ENCODE results near the gene STX19.
"Not testable (repeated sequence)": the region's sequence is repeated elsewhere in the genome, so short reads cannot be mapped to it uniquely, and the experiment has no call there.

STX19 gene, protein sequence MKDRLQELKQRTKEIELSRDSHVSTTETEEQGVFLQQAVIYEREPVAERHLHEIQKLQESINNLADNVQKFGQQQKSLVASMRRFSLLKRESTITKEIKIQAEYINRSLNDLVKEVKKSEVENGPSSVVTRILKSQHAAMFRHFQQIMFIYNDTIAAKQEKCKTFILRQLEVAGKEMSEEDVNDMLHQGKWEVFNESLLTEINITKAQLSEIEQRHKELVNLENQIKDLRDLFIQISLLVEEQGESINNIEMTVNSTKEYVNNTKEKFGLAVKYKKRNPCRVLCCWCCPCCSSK

DNA sequence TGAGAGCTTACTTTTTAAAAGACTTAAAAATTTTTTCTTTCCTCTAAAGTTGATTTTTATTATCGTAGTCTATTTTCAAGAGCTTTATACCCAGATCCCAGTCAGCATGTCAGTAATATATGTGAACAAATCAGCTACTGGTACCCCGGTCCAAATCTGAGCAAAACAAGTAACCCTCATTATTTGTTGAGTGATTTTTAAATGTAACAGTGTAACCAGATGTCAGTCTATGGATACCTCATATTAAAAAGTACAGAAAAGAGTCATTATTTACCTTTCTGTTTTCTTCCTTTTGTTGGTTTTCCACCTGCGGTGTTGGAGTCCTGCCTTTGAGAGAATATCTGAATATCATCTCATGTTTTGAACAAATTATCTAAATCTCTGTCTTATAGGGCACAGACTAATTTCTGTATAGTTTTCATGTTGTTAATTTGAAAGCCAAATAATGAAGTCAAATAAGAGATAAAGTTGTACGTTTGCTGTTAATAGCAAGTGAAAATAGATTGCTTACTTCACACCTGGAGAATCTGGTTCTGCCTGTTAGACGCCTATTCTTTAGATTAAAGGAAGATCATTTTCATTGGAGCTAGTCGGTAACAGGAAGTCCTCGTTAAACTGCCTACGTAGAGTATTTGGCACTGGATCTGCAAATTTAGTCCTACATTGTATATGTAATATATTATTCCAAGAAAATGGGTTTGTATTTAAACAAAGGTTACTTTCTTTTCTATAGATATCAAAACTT, at the start of gene STX19:
TSS of gene STX19 (minus strand) at position 505 of the 745 bp plus-strand sequence. CDS start 13,328 bp downstream, outside the sequence.
- in situ Hi-C loops (cut with HindIII; ENCODE audit: low sequenced_read_pairs), result no loop called here

DNA sequence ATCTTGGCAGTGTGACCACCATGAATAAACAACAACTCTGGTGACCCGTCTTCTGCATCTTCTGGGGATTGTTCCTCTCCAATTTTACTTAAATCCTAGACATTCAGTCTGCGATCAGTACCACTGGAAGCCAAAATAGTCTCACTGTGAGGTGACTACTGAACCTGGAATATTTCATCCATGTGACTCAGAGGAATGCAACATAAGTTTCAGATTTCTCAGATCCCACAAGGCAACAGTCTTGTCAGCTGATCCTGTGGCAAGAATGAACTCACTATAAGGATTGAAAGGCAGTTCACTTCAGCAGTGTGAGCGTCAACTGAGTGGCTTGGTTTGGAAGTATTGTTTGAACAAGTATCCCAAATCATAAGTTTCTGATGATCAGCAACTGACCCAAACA, 47.7 kb upstream of the STX19 start:
- in situ Hi-C loops (cut with HindIII; ENCODE audit: low sequenced_read_pairs), result no loop called here

DNA sequence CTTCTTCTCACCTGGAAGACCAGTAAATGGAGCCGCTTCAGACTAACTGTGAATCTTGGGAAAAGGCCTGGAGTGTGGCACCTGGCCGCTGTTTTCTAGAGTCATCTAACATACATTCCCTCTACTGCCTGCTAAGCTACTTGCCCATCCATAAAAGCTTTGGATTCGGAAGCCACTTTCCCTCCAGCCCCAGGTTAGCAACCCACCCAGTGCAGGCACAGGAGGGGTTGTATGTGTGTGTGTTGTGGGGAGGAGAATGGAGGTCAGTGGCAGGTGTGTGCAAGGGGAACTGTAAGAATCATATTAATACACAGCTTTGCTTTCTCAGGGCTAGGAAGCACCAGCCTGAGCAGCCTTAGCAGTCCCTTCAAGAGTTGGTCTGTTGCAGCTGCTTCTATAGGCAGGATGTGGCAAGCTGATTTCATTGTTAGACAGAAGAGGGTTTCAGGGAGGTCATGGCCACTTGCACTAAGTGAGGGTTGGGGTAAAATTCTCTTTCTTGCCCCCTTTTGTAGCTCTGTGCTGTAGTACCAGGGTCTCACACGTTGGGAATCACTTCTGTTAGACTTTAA, 43.4 kb upstream of the STX19 start:
- in situ Hi-C loops (cut with HindIII; ENCODE audit: low sequenced_read_pairs), result no loop called here

DNA sequence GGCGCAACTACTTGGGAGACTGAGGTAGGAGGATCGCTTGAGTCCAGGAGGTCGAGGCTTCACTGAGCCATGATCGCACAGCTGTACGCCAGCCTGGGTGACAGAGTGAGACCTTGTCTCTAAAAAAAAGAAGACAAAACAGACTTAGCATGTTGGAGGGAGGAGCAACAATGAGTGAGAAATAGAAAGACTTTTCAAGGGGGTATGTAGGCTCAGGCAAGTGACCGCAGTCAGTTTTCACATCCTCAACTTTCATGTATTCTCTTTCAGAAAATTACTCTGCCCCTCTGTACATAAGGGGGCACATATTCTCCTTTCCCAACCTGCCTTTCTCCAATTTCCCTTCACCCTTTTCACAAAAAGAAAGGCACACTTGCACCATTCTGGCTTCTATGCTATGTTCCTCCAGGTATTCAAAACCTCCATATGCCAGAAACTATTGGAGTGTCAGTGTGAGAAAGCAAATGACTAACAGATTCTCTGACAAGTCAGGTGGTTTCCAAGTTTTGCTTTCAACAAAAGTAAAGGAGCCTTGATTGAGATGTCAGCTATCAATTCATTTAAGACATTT, 42.0 kb upstream of the STX19 start:
- in situ Hi-C loops (cut with HindIII; ENCODE audit: low sequenced_read_pairs), result no loop called here

DNA sequence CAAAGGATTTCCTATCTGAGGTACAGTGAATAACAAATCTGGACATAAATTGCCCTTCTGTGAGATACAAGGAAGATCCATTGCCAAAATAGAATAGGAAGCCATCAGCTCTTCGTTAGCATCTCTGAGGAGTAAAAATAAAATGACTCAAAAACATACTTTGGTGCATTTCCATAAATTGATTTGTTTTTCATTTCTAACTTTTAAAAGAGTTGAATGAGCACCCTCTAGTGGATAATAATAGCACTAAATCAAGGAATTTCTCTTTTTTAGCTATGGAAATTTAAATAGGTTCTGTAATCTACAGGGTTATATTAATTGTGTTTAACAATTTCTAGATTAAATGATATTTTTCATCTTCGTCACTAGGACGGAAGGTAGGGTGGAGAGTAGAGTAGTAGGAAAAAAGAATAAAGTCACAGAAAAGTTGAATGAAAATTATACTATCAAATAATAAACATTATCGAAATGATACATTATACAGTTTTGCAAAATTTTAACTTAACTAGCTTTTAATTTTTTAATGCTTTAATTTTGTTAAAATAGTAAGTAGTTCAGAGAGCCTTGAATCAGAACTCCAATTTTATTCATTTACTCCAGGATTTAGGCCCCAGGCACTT, 40.9 kb upstream of the STX19 start:
- in situ Hi-C loops (cut with HindIII; ENCODE audit: low sequenced_read_pairs), result no loop called here

DNA sequence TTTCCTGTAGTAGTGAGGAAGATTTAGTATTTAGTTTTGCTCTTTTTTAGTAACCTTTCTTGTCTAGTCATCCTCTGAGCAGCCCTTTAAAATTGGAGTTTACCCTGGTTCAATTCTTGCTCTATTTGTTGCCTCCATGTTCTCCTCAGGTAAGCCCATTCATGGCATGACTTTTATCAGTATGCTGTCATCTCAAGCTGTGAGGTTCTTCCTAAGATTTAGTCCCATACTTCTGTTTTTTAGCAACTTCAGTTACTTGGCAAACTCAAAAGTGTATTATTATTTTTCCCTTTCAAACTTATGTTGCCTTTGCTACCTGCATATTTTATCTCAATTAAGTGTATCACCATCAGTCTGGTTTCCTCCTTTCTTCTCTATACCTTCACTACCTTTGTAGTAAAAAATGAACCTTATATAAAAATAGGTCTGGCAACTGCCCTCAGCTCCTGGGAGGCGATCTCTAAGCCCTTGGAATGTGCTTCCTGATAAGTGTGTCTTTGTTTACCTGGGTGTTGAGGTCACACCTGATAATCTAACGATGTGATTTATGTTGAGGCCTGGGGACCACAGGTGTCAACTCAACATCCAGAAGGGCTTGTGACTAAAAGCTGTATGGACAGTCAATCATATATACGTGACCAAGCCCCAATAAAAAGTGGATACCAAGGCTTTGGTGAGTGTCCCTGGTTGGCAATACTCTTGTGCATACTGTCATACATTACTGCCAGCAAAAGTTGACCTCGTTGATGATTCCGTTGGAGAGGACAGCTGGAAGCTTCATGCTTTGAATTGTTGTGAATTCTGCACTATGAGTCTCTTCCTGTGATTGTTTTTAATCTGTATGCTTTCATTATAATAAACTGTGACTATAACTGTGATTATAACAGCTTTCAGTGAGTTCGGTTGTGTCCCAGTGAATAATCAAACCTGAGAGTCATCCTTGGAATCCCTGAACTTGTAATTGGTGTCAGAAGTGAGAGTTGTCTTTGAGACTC, 38.4 kb upstream of the STX19 start:
- in situ Hi-C loops (cut with HindIII; ENCODE audit: low sequenced_read_pairs), result no loop called here

DNA sequence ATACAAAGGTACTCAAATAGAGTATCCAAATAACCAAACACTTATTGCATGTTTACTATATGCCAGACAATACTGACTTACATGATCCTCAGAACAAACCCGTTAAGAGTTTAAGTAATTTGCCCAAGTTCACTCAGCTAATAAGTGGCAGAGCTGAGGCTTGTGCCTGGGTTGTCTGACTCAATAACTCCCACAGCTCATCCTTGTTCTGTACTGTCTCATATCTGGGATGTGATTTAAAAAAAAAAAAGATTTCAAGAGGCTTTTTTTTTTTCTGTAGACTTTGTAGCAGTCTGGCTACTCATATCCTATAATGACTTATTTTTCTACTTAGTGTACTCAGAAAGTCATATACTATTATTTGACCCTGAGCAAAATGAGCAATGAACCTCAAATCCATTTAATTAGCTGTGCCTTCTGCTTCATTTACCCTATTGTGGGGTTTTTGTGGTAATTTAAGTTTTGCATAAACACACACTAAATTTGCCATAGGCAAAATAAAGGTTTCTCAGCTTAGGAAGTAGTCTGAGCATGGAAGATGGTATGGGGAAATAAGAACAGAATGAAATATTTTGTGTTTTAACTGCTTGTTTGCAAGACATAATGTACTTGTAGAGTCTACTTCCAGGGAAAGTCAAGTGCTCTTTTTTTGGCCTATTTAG, 37.6 kb upstream of the STX19 start:
- in situ Hi-C loops (cut with HindIII; ENCODE audit: low sequenced_read_pairs), result no loop called here

DNA sequence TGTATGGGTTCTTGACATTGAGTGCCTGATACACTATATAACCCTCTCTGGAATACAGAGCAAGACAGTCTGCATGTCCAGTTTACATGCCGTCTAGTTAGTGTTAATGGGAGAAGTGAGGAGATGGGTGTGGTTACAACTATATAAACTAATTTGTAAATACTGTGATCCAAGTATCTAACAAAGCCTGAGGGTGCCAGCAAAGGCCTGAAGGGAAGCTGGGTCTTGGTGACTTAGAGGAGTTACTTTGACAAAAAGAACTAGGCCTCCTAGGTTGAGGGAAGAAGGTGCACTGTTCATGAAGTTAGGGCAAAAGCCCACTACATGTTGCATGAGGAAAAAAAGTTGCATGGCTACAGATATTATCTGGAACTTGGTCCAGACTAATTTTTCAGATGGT, 36.7 kb upstream of the STX19 start:
- in situ Hi-C loops (cut with HindIII; ENCODE audit: low sequenced_read_pairs), result no loop called here

DNA sequence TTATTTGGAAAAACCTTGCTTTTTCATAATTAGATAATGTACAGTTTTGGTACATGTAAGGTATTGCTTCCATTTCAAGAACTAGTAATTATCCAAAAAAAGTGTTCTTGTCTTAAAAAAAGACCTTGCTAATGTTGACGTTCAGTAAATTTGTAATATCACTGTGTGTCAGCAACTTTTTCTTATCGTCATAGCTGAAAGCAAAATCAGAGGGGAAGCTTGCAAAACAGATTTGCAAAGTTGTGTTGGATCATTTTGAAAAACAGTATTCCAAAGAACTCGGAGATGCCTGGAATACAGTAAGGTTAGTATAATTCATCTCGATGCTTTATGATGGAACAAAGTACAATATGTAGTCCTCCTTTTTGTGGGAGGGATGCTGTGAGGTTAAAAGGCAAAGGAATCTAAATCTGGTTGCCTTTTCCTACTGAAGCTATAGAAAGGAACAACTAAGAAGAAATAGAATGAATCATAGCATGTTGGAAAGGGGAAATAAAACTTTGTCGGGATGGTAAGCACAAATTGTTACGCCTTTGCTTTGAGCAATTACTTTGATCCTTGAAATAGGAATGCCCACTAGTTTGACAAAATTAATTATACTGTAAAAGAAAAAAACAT, 36.0 kb upstream of the STX19 start:
- in situ Hi-C loops (cut with HindIII; ENCODE audit: low sequenced_read_pairs), result no loop called here

DNA sequence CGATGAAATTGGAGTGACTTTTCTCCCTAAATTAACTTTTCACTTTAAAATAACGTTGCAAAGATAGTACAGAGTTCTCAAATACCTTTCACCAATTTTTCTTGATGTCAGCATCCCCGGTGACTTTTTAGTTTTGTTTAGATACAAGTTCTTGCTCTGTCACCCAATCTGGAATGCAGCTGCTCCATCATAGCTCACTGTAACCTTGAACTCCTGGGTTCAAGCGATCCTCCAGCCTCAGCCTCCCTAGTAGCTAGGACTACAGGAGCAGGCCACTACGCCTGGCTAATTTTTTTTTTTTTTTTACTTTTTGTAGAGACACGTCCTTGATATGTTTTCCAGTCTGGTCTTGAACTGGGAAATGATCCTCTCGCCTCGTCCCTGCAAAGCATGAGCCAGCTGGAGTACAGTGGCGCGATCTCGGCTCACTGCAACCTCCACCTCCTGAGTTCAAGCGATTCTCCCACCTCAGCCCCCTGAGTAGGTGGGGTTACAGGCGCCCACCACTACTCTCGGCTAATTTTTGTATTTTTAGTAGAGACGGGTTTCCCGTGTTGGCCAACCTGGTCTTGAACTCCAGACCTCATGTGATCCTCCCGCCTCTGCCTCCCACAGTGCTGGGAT, 35.2 kb upstream of the STX19 start:
- in situ Hi-C loops (cut with HindIII; ENCODE audit: low sequenced_read_pairs), result no loop called here

DNA sequence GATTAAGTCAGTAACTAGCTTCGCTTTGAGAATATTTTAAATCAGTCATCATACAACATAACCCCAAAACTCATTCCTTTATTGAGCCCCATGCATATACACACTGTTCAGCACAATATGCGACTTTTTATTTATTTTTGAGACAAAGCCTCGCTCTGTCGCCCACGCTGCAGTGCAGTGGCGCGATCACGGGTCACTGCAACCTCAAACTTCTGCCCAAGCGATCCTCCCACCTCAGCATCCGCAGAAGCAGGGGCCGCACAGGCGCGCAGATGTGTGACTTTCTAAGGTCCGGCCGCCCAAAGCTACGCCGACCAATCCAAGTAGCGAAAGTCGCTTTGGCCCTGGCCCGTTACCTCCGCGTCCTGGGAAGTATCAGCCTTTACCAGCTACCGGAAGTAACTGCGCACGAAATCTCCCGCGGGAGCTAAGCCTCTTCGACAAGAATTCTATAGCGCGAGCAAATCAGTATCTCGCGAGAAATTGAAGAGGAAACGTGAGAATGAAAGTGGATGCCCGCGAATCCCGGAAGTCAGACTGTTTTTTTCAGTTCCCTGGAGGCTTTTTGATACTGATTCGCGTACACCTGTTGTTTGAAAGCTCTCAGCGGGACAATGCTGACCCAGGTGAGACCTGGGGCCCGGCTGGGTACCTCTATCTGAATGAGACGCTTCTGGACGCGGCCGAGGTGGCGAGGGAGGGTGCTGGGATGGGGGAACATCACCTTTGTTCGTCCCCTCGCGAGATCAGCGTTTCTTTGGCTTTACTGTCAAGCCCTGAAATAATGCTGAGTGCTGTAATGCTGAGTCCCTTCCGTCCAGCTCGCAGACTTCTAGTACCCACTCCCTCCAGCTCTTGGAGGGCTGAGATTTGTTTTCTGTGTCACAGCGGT, 34.4 kb upstream of the STX19 start, which contains the start of the genes DHFR2 and NSUN3:
TSS of gene DHFR2 (minus strand) at position 404 of the 892 bp plus-strand sequence. CDS start 1,405 bp downstream, outside the sequence.
TSS of gene NSUN3 (plus strand) at position 549 of the 892 bp plus-strand sequence. CDS start at position 615, 66 bp downstream.
- in situ Hi-C loops (cut with HindIII; ENCODE audit: low sequenced_read_pairs), result no loop called here

DNA sequence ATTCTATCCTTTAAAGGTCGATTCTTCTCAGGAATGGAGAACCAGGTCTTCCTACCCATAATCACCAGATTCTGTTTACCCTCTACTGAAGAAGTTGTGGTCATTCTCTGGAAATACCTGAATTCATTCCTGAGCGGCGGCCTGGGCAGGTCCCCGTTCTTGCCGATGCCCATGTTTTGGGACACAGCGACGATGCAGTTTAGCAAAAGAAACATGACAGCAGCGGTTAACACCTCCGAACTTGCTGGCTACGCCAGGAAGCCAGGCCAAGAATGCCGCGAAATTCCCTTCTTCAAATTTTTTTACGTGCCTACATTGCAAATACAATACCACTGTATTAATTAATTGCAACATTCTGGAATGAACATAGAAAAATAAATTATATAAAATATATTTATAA, 32.9 kb upstream of the STX19 start:
- in situ Hi-C loops (cut with HindIII; ENCODE audit: low sequenced_read_pairs), result no loop called here

DNA sequence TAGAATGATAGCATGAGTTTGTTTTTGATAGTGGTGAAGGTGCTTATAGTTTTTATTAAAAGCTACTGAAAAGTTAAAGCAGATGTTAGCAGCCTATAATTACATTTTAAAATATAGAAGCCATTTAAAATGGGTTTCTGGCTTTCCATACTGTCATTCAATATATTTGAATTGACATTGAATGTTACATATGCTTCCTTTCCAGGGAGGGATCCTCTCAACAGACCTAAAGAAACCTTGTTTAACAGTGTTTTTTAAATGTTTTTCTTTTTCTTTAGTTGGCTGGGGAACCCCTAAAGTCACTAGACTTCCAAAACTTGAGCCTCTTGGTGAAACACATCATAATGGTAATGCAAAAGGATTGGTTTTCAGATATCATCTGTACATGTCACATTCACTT, 22.1 kb upstream of the STX19 start:
- in situ Hi-C loops (cut with HindIII; ENCODE audit: low sequenced_read_pairs), result no loop called here

DNA sequence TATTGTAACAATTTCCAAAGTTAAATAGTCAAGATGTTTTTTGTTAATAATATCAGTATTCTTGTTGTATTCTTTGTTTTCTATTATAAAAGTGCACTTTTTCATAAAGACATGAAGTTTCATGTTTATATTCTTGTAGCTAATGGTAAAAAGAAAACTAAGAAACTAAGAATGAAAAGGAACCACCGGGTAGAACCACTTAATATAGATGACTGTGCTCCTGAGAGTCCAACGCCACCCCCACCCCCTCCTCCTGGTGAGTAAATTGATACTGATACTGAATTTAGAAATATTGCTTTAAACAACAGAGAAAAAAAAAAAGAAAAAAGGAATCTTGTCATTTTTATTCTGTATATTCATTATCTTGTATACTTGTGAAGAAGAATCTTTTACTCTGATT, 20.9 kb upstream of the STX19 start:
- in situ Hi-C loops (cut with HindIII; ENCODE audit: low sequenced_read_pairs), result no loop called here

DNA sequence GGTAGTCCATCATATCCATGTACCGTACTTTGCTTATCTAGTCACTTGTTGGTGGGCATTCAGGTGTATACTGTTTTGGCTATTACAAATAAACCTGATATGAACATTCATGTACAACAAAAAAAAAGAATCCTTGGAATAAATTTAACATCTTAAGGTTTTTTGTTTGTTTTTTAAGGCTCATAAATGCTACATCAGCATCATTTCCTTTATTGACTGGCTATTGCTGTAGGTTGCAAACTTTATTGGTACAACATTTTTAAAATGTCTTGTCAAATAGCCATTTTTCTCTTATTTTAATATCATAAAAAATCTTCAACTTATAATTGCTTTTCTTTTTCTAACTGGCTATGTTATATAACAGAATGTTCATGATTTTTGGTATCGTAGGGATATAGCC, 18.1 kb upstream of the STX19 start:
- in situ Hi-C loops (cut with HindIII; ENCODE audit: low sequenced_read_pairs), result no loop called here

DNA sequence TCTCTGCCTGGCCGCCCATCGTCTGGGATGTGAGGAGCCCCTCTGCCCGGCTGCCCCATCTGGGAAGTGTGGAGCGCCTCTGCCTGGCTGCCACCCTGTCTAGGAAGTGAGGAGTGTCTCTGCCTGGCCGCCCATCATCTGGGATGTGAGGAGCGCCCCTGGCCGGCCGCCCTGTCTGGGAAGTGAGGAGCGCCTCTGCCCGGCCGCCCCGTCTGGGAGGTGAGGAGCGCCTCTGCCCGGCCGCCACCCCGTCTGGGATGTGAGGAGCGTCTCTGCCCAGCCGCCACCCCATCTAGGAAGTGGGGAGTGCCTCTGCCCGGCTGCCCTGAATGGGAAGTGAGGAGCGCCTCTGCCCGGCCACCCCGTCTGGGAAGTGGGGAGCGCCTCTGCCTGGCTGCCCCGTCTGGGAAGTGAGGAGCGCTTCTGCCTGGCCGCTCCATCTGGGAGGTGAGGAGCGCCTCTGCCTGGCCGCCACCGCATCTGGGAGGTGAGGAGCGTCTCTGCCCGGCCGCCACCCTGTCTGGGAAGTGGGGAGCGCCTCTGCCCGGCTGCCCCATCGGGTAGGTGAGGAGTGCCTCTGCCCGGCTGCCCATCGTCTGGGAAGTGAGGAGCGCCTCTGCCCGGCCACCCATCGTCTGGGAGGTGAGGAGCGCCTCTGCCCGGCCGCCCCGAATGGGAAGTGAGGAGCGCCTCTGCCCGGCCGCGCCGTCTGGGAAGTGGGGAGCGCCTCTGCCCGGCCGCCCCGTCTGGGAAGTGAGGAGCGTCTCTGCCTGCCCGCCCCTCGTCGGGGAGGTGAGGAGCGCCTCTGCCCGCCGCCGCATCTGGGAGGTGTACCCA, 15.9 kb upstream of the STX19 start:
- in situ Hi-C loops (cut with HindIII; ENCODE audit: low sequenced_read_pairs), result not testable (repeated sequence)

DNA sequence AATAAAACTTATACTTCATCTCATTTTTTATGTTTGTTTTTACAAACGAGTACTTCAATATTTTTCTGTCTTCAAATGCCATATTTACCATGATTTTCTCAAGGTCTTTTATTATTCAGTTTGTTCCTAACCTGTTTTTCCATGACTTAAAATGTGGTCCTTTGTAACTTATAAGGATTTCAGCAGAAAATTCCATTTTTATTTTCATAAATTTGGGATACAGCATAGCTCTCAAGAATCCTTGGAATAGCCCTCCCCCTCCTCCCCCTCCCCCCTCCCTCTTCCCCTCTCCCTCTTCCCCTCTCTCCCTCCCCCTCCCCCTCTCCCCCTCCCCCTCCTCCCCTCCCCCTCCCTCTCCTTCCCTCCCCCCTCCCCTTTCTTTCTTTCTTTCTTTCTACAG, 14.9 kb upstream of the STX19 start:
- in situ Hi-C loops (cut with HindIII; ENCODE audit: low sequenced_read_pairs), result no loop called here

Data from endothelial cell of hepatic sinusoid (primary cell).